AG04449 (cell line): ENCODE data around the gene HSD17B8.

Source experiments
- CTCF ChIA-PET: fragments of 350-600 bp; formaldehyde crosslinking; extraction: SDS; loops from one replicate; lab custom pipeline; 2021; ENCODE audit warnings: antibody characterized with exemption; lab: Yijun Ruan, JAX
- POLR2A ChIA-PET: fragments of 400-600, 350-600 bp; formaldehyde crosslinking; extraction: SDS; loops from one replicate; lab custom pipeline; 2020; ENCODE audit warnings: antibody characterized with exemption, inconsistent platforms; lab: Yijun Ruan, JAX
- DNase-seq: peaks from one replicate; pipeline ENCODE4 v3.0.0-alpha.2; 2010; ENCODE audit warnings: low read depth, low spot score
- H3K4me3 ChIP-seq: 2 replicates; pipeline ENCODE4 v1.5.1; 2011; ENCODE audit warnings: low read depth, mild to moderate bottlenecking, control low read depth, low read length
- TF ChIP-seq, protein P1 (sequence below): IDR thresholded peaks from one replicate; pipeline ENCODE4 v1.5.1; 2011; ENCODE audit warnings: mild to moderate bottlenecking, moderate library complexity, low read length, control low read depth, inconsistent platforms; ENCODE audit not compliant: insufficient read depth; ENCODE audit errors: missing control alignments

Gene HSD17B8

DNA sequence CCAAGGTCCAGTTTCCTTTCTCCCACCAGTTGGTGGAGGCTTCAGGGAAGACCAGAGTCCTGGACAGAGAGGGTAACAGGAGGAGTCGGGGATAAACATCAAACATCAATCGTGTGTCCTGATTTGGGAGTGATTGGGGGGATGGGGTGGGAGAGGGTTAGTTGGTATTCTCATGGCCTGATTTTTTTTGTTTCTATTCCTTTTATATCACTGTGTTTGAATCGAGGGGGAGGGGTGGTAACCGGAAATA, 365 bp upstream of the HSD17B8 start:
- TF ChIP-seq, protein P1, sequence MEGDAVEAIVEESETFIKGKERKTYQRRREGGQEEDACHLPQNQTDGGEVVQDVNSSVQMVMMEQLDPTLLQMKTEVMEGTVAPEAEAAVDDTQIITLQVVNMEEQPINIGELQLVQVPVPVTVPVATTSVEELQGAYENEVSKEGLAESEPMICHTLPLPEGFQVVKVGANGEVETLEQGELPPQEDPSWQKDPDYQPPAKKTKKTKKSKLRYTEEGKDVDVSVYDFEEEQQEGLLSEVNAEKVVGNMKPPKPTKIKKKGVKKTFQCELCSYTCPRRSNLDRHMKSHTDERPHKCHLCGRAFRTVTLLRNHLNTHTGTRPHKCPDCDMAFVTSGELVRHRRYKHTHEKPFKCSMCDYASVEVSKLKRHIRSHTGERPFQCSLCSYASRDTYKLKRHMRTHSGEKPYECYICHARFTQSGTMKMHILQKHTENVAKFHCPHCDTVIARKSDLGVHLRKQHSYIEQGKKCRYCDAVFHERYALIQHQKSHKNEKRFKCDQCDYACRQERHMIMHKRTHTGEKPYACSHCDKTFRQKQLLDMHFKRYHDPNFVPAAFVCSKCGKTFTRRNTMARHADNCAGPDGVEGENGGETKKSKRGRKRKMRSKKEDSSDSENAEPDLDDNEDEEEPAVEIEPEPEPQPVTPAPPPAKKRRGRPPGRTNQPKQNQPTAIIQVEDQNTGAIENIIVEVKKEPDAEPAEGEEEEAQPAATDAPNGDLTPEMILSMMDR: no peak
- peak overlapping the region; percentile 70 for H3K4me3 ChIP-seq
- CTCF ChIA-PET: interaction anchor here (0.6 kb wide), 1 partner anchor 44 kb away, joined by 3 read pairs; no protein-coding TSS in a partner anchor
- no peak for DNase-seq
- POLR2A ChIA-PET: interaction anchor here (0.7 to 1.0 kb wide), 5 partner anchors 10 to 232 kb away, joined by 3 to 5 read pairs (median 4); partner anchors contain the start of gene B3GALT4

DNA sequence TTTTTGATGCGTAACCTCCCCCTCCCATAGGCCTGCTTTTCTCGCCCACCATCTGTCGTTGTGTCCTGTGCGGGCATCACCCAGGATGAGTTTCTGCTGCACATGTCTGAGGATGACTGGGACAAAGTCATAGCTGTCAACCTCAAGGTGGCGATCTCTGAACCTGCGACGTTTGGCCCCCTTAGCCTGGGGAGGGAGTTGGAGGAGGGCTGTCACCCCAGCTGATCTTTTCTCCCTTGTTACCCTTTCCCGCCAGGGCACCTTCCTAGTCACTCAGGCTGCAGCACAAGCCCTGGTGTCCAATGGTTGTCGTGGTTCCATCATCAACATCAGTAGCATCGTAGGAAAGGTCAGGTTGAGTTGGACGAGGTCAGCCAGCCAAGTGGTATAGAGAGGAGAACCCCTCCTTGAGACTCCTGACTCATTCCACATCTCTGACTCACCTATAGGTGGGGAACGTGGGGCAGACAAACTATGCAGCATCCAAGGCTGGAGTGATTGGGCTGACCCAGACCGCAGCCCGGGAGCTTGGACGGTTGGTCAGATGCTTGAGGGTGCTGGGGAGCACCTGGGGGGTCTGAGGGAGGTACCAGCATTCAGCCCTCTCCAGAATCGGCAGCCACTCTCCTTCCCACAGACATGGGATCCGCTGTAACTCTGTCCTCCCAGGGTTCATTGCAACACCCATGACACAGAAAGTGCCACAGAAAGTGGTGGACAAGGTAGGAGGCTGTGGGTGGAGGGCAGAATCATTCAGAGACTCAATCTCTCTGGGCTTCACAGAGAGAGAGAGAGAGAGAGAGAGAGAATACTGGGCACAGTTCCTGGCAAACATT, 954 bp downstream of the HSD17B8 start:
- DNase-seq: no peak
- ChIA-PET CTCF (interaction anchor here (0.9 to 1.4 kb wide), 3 partner anchors 9 to 44 kb away, joined by 3 to 4 read pairs (median 3); no protein-coding TSS in a partner anchor), POLR2A (interaction anchor here (1.3 kb wide), 1 partner anchor 233 kb away, joined by 4 read pairs; no protein-coding TSS in a partner anchor)
- TF ChIP-seq, protein P1: no peak
- peak overlapping the region; percentile 70 for H3K4me3 ChIP-seq

DNA sequence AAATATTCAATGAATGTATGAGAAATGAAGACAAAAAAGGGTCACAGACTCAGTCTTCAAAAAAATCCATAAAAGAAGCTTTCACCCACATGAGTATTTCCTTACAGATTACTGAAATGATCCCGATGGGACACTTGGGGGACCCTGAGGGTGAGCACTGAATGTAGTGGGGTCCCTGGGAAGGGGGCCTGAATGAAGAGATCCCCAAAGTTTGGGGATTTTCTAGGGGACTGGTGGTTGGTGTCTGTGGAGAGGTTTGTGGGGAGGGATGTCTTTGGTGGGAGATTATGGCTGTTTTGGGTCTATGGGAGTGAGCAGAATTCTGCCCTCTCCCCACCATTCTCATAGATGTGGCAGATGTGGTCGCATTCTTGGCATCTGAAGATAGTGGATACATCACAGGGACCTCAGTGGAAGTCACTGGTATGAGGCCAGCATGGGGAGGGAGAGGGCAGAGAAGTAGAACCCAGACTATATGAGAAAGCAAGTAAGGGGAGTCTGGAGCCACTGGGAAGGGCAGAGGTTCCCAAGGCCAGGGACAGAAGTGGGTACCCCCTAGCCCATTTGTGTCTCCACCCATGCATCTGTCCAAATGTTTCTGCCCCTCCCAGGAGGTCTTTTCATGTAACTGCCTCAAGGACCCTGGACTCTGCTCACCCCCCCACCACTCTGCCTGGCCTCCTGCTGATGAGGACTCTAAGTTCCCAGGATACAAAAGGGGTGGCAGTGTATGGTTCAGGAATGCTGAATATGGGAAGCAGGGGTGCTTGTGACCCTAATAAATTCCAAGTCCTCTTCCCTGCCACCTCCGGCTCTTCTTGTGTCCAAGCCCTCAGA, 1.8 kb downstream of the HSD17B8 start:
- DNase-seq: no peak
- ChIA-PET CTCF (no interaction called here), POLR2A (interaction anchor here (1.3 kb wide), 1 partner anchor 234 kb away, joined by 4 read pairs; no protein-coding TSS in a partner anchor)
- H3K4me3 ChIP-seq: no peak overlapping the region
- TF ChIP-seq, protein P1: no peak

DNA sequence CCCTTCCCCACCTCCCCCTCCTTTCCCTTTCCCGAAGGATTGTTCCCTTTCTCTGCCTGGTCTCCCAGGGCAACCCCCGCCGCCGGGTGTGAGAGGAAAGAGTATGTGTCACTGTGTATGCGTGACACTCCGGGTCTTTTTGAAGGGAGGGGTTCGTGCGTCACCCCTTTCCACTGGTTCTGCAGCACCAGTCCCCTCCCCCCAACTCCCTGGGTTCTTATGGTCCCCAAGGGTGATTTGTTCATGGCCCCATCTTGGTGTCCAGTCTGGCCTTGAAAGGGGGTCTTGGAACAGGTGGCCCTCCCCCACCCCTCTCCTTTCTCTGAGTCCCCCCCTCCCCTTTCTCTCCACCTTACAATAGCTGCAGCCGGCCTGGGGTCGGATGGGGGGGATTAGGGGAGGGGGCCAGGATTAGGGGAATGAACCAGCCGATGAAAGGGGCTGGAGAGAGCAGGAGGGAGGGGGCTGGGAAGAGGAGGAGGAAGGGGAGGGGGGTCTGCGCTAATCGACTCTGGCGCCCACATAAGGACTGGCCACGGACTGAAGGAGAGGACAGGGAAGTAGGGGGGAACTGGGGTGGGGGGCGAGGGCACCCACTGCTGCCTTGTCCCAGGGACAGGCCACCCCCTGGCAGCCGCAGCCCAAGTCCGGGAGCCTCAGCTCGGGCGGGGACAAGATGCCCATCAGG, 2.6 kb downstream of the HSD17B8 start:
- POLR2A ChIA-PET: interaction anchor here (2.1 to 2.5 kb wide), 2 partner anchors 42 to 235 kb away, joined by 8 to 25 read pairs; no protein-coding TSS in a partner anchor
- no peak for DNase-seq
- CTCF ChIA-PET: interaction anchor here (1.2 kb wide), 1 partner anchor 40 kb away, joined by 4 read pairs; no protein-coding TSS in a partner anchor
- TF ChIP-seq, protein P1: no peak
- peak overlapping the region; percentile 83 for H3K4me3 ChIP-seq

DNA sequence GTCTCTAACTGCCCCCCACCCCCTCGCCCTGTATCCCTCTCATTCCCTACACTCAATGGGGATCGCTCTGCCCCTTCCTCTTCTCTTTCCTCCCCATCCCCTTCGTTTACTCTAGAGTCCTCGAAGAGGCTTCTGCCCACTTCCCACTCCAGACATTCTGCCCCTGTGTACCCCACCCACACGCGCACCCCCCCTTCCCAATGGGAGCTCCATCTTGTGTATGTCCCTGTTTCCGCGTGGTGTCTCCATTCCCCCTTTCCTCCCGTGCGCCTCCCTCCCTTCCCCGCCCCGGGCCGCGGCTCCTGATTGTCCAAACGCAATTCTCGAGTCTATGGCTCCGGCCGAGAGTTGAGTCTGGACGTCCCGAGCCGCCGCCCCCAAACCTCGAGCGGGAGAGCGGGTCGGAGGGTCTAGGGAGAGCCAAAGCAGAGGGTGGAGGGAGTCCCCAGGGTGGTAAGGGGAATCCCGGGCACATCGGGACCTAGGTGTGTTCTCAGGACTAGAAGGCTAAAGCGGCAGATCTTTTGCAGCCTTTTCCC, 3.2 kb downstream of the HSD17B8 start:
- POLR2A ChIA-PET: interaction anchor here (1.5 to 2.5 kb wide), 3 partner anchors 8 to 236 kb away, joined by 5 to 25 read pairs (median 8); no protein-coding TSS in a partner anchor

More for the DNA sequence above, 3.2 kb downstream of the HSD17B8 start:
- TF ChIP-seq, protein P1: no peak
- no peak for DNase-seq
- CTCF ChIA-PET: interaction anchor here (0.6 to 1.8 kb wide), 4 partner anchors 10 to 39 kb away, joined by 3 to 12 read pairs (median 4); no protein-coding TSS in a partner anchor
- peak overlapping the region; percentile 83 for H3K4me3 ChIP-seq
